OCI-LY3 (cell line): ENCODE results near the gene C10orf105.
A peak's percentile ranks its signal among the peaks of the same experiment; 100 is the strongest.

Source experiments
- H2AFZ ChIP-seq: fragments of 200-600, 300-600 bp; shearing (Covaris generic); 2 replicates; pipeline ENCODE4 v1.6.0; 2014; ENCODE audit warnings: antibody characterized with exemption, low read depth, low read length
- H3K27ac ChIP-seq: fragments of 200-600, 300-600 bp; sonication (generic); 2 replicates; pipeline ENCODE4 v1.5.1; 2014; ENCODE audit warnings: mild to moderate bottlenecking, low read length, moderate library complexity, mixed read lengths
- H3K27me3 ChIP-seq: fragments of 200-600, 300-600 bp; sonication (generic); 2 replicates; pipeline ENCODE4 v1.6.1; 2014; ENCODE audit warnings: low read depth, low read length, mixed read lengths
- H3K36me3 ChIP-seq: fragments of 200-600, 300-600 bp; sonication (generic); replicated peaks from 2 replicates; pipeline ENCODE3; 2014; ENCODE audit warnings: low read depth, low read length, mixed read lengths
- H3K4me1 ChIP-seq: fragments of 300-600, 200-600 bp; sonication (generic); 2 replicates; pipeline ENCODE4 v1.6.1; 2014; ENCODE audit warnings: low read length, mixed read lengths
- H3K4me2 ChIP-seq: fragments of 200-600, 300-600 bp; sonication (generic); 2 replicates; pipeline ENCODE4 v1.6.1; 2014; ENCODE audit warnings: low read length, mixed read lengths
- H3K4me3 ChIP-seq: fragments of 300-600, 200-600 bp; sonication (generic); 2 replicates; pipeline ENCODE4 v1.5.1; 2014; ENCODE audit warnings: antibody characterized with exemption, mild to moderate bottlenecking, low read length, moderate library complexity
- H3K79me2 ChIP-seq: fragments of 300-600, 200-600 bp; shearing (Covaris generic); 2 replicates; pipeline ENCODE4 v1.6.1; 2014; ENCODE audit warnings: mild to moderate bottlenecking, low read length, mixed read lengths
- H3K9ac ChIP-seq: fragments of 300-600, 200-600 bp; shearing (Covaris generic); 2 replicates; pipeline ENCODE4 v1.6.0; 2014; ENCODE audit warnings: mild to moderate bottlenecking, low read length, moderate library complexity
- H3K9me3 ChIP-seq: fragments of 200-600, 300-600 bp; shearing (Covaris generic); 2 replicates; pipeline ENCODE4 v1.6.1; 2014; ENCODE audit warnings: low read length, mixed read lengths; ENCODE audit not compliant: insufficient read depth
- H4K20me1 ChIP-seq: fragments of 200-600, 300-600 bp; sonication (generic); 2 replicates; pipeline ENCODE4 v1.6.1; 2016; ENCODE audit warnings: low read length, mixed read lengths; ENCODE audit not compliant: insufficient read depth
- EZH2phosphoT487 ChIP-seq: fragments of 200-600 bp; shearing (Covaris generic); IDR thresholded peaks from 2 replicates; pipeline ENCODE4 v1.6.1; 2018; ENCODE audit warnings: antibody characterized with exemption, mixed run types, low read depth
- TF ChIP-seq, protein P1 (sequence below): fragments of 200-600, 300-600 bp; sonication (generic); IDR thresholded peaks from 2 replicates; pipeline ENCODE4 v1.5.1; 2014; ENCODE audit warnings: antibody characterized with exemption, low read length, low read depth

Gene C10orf105

DNA sequence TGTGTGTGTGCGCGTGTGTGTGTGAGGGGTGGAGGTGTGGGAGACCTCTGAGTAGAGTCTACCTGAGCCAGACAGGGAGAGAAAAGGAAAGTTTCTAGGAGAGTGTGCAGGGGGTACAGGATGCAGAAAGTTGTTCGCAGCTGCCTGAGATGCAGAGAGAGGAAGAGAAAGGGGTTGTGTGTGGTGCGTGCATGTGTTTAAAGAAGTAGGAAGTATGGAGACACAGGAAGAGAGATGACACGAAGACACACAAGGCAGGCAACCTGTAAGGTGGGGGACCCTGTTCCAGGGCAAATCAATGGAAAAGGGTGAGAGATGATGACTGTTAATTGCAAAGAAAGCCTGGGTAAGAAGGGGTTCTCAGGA lies 52.2 kb downstream of the C10orf105 start:
- H3K79me2 ChIP-seq: no peaks in the 10 kb centered on the region
- H4K20me1 ChIP-seq: no peaks in the 10 kb centered on the region
- no peaks in the 10 kb centered on the region for H3K9me3 ChIP-seq
- TF ChIP-seq, protein P1, sequence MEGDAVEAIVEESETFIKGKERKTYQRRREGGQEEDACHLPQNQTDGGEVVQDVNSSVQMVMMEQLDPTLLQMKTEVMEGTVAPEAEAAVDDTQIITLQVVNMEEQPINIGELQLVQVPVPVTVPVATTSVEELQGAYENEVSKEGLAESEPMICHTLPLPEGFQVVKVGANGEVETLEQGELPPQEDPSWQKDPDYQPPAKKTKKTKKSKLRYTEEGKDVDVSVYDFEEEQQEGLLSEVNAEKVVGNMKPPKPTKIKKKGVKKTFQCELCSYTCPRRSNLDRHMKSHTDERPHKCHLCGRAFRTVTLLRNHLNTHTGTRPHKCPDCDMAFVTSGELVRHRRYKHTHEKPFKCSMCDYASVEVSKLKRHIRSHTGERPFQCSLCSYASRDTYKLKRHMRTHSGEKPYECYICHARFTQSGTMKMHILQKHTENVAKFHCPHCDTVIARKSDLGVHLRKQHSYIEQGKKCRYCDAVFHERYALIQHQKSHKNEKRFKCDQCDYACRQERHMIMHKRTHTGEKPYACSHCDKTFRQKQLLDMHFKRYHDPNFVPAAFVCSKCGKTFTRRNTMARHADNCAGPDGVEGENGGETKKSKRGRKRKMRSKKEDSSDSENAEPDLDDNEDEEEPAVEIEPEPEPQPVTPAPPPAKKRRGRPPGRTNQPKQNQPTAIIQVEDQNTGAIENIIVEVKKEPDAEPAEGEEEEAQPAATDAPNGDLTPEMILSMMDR: no peak
- no peak for TF ChIP-seq EZH2phosphoT487
- H3K27ac ChIP-seq: no peak overlapping the region
- H3K9ac ChIP-seq: no peak overlapping the region; the same call in 1 of the 2 replicates
- H2AFZ ChIP-seq: peak overlapping the region; percentile 88; the same call in 1 of the 2 replicates
- peaks cover 8% of the 10 kb centered on the region for H3K27me3 ChIP-seq
- H3K4me3 ChIP-seq: no peak overlapping the region
- no peaks in the 10 kb centered on the region for H3K36me3 ChIP-seq
- peaks cover 21% of the 10 kb centered on the region for H3K4me1 ChIP-seq
- H3K4me2 ChIP-seq: peak overlapping the region; percentile 50

DNA sequence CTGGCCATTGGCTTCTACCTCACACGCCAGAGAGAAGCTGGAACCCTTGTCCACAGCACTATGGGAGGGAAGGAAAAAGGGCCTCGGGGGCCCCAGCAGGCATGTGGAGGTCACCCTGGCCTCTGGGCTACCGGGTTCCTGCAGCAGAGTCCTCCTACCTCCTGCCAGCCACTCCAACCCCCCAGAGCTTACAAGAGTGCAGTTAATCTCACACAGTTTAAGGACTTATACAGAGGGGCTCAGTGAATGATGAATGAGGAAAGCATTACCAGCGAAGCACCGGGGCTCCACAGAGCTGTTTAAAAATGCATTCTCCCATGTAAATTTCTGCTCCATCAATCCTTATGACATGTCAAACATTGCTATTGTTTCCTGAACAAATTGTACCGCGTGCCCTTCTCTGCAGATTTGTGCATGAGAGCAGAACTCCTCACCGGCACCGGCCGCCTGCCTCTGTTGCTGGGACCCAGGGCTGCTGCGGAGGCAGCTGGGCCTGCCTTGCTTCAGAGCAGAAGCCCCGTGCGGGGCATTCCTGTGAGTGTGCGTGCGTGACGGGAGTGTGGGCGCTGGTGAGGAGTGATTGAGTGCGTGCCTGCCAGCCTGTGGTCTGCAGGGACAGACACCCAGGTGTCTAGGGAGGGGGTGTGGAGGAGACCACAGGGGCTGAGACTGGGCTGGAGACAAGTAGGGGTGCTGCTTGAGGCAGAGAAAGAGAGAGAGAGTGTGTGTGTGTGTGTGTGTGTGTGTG lies 52.8 kb downstream of the C10orf105 start:
- no peaks in the 10 kb centered on the region for H3K36me3 ChIP-seq
- H4K20me1 ChIP-seq: no peaks in the 10 kb centered on the region
- peaks cover 8% of the 10 kb centered on the region for H3K27me3 ChIP-seq
- H3K4me3 ChIP-seq: no peak overlapping the region
- H3K27ac ChIP-seq: no peak overlapping the region
- H3K4me2 ChIP-seq: peak overlapping the region; percentile 50
- TF ChIP-seq EZH2phosphoT487: no peak
- TF ChIP-seq, protein P1: no peak
- H3K9ac ChIP-seq: no peak overlapping the region
- no peak overlapping the region for H2AFZ ChIP-seq
- H3K9me3 ChIP-seq: no peaks in the 10 kb centered on the region
- H3K4me1 ChIP-seq: peaks cover 21% of the 10 kb centered on the region
- no peaks in the 10 kb centered on the region for H3K79me2 ChIP-seq

DNA sequence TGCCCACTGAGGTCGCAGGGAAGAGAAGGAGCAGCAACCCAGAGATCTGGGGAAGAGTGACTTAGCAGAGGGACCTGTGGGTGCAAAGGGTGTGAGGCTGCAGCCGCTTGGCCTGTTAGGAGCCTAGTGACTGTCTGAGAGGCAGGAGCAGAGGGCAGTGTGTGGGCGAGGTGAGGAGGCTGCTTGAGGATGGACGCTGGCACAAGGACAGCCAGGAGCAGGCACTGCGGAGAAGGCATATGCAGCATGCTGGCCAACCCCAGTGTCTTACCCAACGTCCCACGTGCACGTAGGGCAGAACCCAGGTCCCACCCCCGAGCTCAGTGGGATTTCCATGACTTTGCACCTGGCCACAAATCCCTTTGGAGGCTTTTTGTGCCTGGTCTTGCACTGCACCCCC lies 54.1 kb downstream of the C10orf105 start:
- Histone ChIP-seq H3K27ac (no peak overlapping the region), H3K79me2 (no peaks in the 10 kb centered on the region), H3K36me3 (no peaks in the 10 kb centered on the region), H2AFZ (no peak overlapping the region), H3K4me2 (no peak overlapping the region), H3K4me1 (peaks cover 21% of the 10 kb centered on the region), H4K20me1 (no peaks in the 10 kb centered on the region), H3K27me3 (peaks cover 8% of the 10 kb centered on the region), H3K9ac (no peak overlapping the region), H3K9me3 (no peaks in the 10 kb centered on the region), H3K4me3 (no peak overlapping the region)
- no peak for TF ChIP-seq EZH2phosphoT487
- TF ChIP-seq, protein P1: no peak

DNA sequence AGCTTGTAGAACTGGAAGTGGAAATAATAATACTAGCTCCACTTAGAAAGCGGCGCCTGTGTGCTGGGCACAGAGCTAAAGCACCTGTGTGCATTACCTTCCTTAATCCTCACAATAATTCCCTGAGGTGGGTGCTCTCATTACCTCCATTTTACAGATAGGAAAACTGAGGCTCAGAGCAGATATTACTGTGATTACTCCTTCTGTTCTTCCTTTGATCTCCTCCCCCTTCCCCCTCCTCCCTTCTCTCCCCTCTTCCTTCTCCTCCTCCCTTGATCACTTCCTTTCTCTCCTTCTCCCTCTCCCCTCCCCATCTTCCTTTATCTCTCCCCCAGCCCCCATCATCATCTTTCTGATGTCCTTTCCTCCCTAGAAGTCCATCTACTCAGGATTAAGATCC lies 55.0 kb downstream of the C10orf105 start:
- TF ChIP-seq, protein P1: no peak
- no peak for TF ChIP-seq EZH2phosphoT487

More for the DNA sequence above, 55.0 kb downstream of the C10orf105 start:
- Histone ChIP-seq H3K9ac (no peak overlapping the region), H3K27ac (no peak overlapping the region), H3K79me2 (no peaks in the 10 kb centered on the region), H3K9me3 (no peaks in the 10 kb centered on the region), H3K27me3 (peaks cover 8% of the 10 kb centered on the region), H3K4me2 (no peak overlapping the region), H3K36me3 (no peaks in the 10 kb centered on the region), H3K4me3 (no peak overlapping the region), H4K20me1 (no peaks in the 10 kb centered on the region), H2AFZ (no peak overlapping the region), H3K4me1 (peaks cover 21% of the 10 kb centered on the region)
